Kidney (tissue), 14 donors: Measurements from ENCODE around the gene IL11. TPM values are rescaled to one million over a fixed set of nuclear protein-coding genes. Genes with fewer than 3 reads are reported as not detected.

Experiments used
- DNase-seq, 5 donors: peaks; one replicate each; pipeline ENCODE4 v3.0.0-alpha.2; 2013 to 2020
- FAIRE-seq: peaks from 2 replicates; lab custom pipeline; 2012; peaks lifted over from hg19 to GRCh38; lab: Jason Lieb, UNC
- H3K27ac ChIP-seq, 2 donors: one replicate each; pipeline ENCODE4 v1.7.0; 2013; ENCODE audit warnings: low read depth in 2 of 2, low read length in 2 of 2, inconsistent platforms in 1 of 2
- H3K27me3 ChIP-seq: one replicate; pipeline ENCODE4 v1.7.1; 2013; ENCODE audit warnings: low read length, inconsistent platforms; ENCODE audit not compliant: control insufficient read depth, insufficient read depth
- H3K36me3 ChIP-seq, 3 donors: one replicate each; pipeline versions ENCODE4 v1.7.0 to v1.7.1; 2013; ENCODE audit warnings: low read length in 3 of 3, control low read depth in 1 of 3, inconsistent platforms in 1 of 3; ENCODE audit not compliant: insufficient read depth in 3 of 3, control insufficient read depth in 2 of 3
- H3K4me1 ChIP-seq, 3 donors: one replicate each; pipeline versions ENCODE4 v1.7.0 to v1.7.1; 2013; ENCODE audit warnings: low read length in 3 of 3, inconsistent platforms in 1 of 3, low read depth in 1 of 3; ENCODE audit not compliant: control insufficient read depth in 2 of 3, insufficient read depth in 2 of 3
- H3K4me3 ChIP-seq, 3 donors: one replicate each; pipeline versions ENCODE4 v1.7.0 to v1.8.1; 2013; ENCODE audit warnings: low read length in 3 of 3, control low read depth in 1 of 3, inconsistent platforms in 1 of 3
- H3K9ac ChIP-seq, 3 donors: one replicate each; pipeline versions ENCODE4 v1.7.0 to v1.7.1; 2013; ENCODE audit warnings: low read length in 3 of 3, control low read depth in 1 of 3, inconsistent platforms in 1 of 3
- H3K9me3 ChIP-seq, 3 donors: one replicate each; pipeline versions ENCODE4 v1.7.0 to v1.7.1; 2013; ENCODE audit warnings: low read length in 3 of 3, control low read depth in 1 of 3, inconsistent platforms in 1 of 3; ENCODE audit not compliant: control insufficient read depth in 2 of 3, insufficient read depth in 1 of 3
- intact Hi-C: fragments of 100-400 bp; cut with DNase I; formaldehyde crosslinking; loops from one replicate; pipeline ENCODE4 v1.11.1; 2022
- polyA plus RNA-seq: library from polyadenylated mRNA; stranded (reverse); fragments of 350-450 nt; fragmentation: Illumina TruSeq; extraction: RNeasy Lipid Tissue Mini Kit (QIAGEN cat#74804); gene quantifications from one replicate; pipeline ENCODE4 v1.2.3, GENCODE V29; 2014; ENCODE audit warnings: low read depth, low replicate concordance; ENCODE audit not compliant: insufficient read depth
- total RNA-seq: library from RNA; stranded (reverse); fragmentation: NEBNext Ultra II Directional; extraction: Animal tissue kit (Norgen Biotek cat#: 25700); gene quantifications from one replicate; pipeline ENCODE4 v1.2.1, GENCODE V29; 2021
- TF ChIP-seq, protein P1 (sequence below): IDR thresholded peaks from 3 replicates; pipeline ENCODE4 v1.5.1; 2012; ENCODE audit warnings: mild to moderate bottlenecking, moderate library complexity, borderline replicate concordance; ENCODE audit not compliant: insufficient read depth; ENCODE audit errors: extremely low read depth
- donor health status: control.
- donor health status: control.
- donor health status: control.
- donor health status: control.
- donor health status: control.
- donor health status: DM: yes; HTN: yes; CAD: no.
- donor health status: Normal renal cell carcinoma (clear cell type).

The IL11 gene
- total and polyA plus RNA-seq, 2 donors from 2014 or later: 0.37 to 0.47 TPM

- H3K4me3 ChIP-seq: no peak overlapping the region
- H3K27ac ChIP-seq: no peak overlapping the region
- TF ChIP-seq, protein P1, sequence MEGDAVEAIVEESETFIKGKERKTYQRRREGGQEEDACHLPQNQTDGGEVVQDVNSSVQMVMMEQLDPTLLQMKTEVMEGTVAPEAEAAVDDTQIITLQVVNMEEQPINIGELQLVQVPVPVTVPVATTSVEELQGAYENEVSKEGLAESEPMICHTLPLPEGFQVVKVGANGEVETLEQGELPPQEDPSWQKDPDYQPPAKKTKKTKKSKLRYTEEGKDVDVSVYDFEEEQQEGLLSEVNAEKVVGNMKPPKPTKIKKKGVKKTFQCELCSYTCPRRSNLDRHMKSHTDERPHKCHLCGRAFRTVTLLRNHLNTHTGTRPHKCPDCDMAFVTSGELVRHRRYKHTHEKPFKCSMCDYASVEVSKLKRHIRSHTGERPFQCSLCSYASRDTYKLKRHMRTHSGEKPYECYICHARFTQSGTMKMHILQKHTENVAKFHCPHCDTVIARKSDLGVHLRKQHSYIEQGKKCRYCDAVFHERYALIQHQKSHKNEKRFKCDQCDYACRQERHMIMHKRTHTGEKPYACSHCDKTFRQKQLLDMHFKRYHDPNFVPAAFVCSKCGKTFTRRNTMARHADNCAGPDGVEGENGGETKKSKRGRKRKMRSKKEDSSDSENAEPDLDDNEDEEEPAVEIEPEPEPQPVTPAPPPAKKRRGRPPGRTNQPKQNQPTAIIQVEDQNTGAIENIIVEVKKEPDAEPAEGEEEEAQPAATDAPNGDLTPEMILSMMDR: no peak
- intact Hi-C loops: no loop called here
- no peaks in the 10 kb centered on the region for H3K36me3 ChIP-seq
- H3K4me1 ChIP-seq: no peaks in the 10 kb centered on the region
- no peaks in the 10 kb centered on the region for H3K9me3 ChIP-seq
- no peak for DNase-seq
- H3K9ac ChIP-seq: no peak overlapping the region
- FAIRE-seq: no peak
- no peaks in the 10 kb centered on the region for H3K27me3 ChIP-seq
Observed at GRCh38 chr19:55358943-55359908, 11.0 kb downstream of the IL11 start.

GRCh38 chr19:55358493-55358892, 11.8 kb downstream of the IL11 start:
- no peak for FAIRE-seq
- peaks cover 0 to 3% (median 0%) of the 10 kb centered on the region in 3 donors for H3K4me1 ChIP-seq
- no peak for DNase-seq
- TF ChIP-seq, protein P1: no peak
- H3K36me3 ChIP-seq: no peaks in the 10 kb centered on the region
- intact Hi-C loops: no loop called here
- no peak overlapping the region for H3K4me3 ChIP-seq
- H3K9me3 ChIP-seq: no peaks in the 10 kb centered on the region
- no peak overlapping the region for H3K9ac ChIP-seq
- H3K27ac ChIP-seq: no peak overlapping the region
- peaks cover 1% of the 10 kb centered on the region for H3K27me3 ChIP-seq

GRCh38 chr19:55355213-55355821, 14.9 kb downstream of the IL11 start:
- no peak overlapping the region for H3K27ac ChIP-seq
- H3K9ac ChIP-seq: no peak overlapping the region
- FAIRE-seq: no peak
- H3K27me3 ChIP-seq: peaks cover 15% of the 10 kb centered on the region
- TF ChIP-seq, protein P1: no peak
- intact Hi-C loops: no loop called here
- DNase-seq: peak in 4 of 5 donors; percentile 53 to 73 (median 65)
- H3K4me1 ChIP-seq: peaks cover 0 to 6% (median 0%) of the 10 kb centered on the region in 3 donors
- H3K4me3 ChIP-seq: no peak overlapping the region
- H3K36me3 ChIP-seq: no peaks in the 10 kb centered on the region
- H3K9me3 ChIP-seq: no peaks in the 10 kb centered on the region
